Mesothelial cell of epicardium (in vitro differentiated cells): ENCODE measurements around the gene SYT9. TPM values are rescaled to one million over a fixed set of nuclear protein-coding genes. Genes with fewer than 3 reads are reported as not detected.

Source experiments
- DNase-seq, 2 experiments: peaks; one replicate each; pipeline ENCODE4 v3.0.0; 2021; ENCODE audit warnings: low spot score in 2 of 2; ENCODE audit not compliant: unreplicated experiment in 2 of 2
- H3K27ac Mint-ChIP-seq: 2 replicates; pipeline ENCODE4 v1.8.0; 2021; ENCODE audit warnings: mixed read lengths
- H3K27me3 Mint-ChIP-seq: 2 replicates; pipeline ENCODE4 v1.8.0; 2021; ENCODE audit warnings: low read depth, mixed read lengths
- H3K36me3 Mint-ChIP-seq: 2 replicates; pipeline ENCODE4 v1.8.0; 2021; ENCODE audit warnings: mixed read lengths
- H3K4me1 Mint-ChIP-seq: 2 replicates; pipeline ENCODE4 v1.8.0; 2021; ENCODE audit warnings: mixed read lengths
- H3K4me3 Mint-ChIP-seq: 2 replicates; pipeline ENCODE4 v1.8.0; 2021; ENCODE audit warnings: mild to moderate bottlenecking, moderate library complexity, mixed read lengths
- H3K9me3 Mint-ChIP-seq: 2 replicates; pipeline ENCODE4 v1.8.0; 2021; ENCODE audit warnings: mixed read lengths
- CTCF ChIP-seq: fragments of 200-600 bp; sonication (generic); IDR thresholded peaks from one replicate; pipeline ENCODE4 v1.5.0; 2021; ENCODE audit warnings: antibody characterized with exemption; ENCODE audit not compliant: unreplicated experiment
- total RNA-seq: library from RNA; stranded (reverse); gene quantifications from 3 replicates; pipeline ENCODE4 v1.2.1, GENCODE V29; 2021

The SYT9 gene
- total RNA-seq, 1 donor from 2014 or later, result 3.7 TPM

DNA sequence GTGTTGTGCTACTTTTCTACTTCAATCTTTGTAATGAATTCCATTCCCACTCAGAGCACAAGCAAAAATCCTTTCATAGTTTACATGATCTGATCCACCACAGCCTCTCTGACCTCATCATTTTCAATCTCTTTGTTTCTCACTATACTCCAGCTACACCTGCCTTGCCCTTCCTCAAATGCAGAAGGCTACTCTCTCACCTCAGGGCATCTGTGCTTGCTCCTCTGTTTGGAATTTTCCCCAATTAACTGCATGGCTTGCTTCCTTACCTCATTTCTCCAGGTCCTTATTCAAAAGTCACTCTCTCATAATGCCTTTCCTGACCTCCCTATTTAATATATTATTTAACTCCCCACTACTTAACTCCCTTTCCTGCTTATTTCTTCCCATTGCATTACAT is 133.0 kb downstream of the SYT9 start:
- Mint-ChIP-seq H3K27ac (no peak overlapping the region), H3K27me3 (peaks cover 1% of the 10 kb centered on the region), H3K9me3 (peaks cover 12% of the 10 kb centered on the region), H3K36me3 (no peaks in the 10 kb centered on the region), H3K4me1 (no peaks in the 10 kb centered on the region), H3K4me3 (no peak overlapping the region)
- DNase-seq, result no peak
- TF ChIP-seq CTCF, result no peak

DNA sequence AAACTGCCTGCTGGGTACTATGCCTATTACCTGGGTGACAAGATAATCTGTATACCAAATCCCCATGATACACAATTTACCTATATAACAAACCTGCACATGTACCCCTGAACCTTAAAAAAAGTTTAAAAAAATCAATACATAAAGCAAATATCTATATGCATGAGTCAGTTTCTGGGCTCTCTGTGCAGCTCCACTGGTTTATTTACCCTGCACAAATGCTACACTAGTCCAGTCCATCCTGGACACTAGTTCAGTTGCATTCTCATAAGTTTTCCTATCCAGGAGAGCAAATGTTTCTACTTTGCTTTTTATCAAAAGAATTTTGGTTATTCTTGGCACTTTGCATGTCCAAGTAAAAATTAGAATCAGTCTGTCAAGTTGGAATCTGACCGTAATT is 133.8 kb downstream of the SYT9 start:
- Mint-ChIP-seq H3K36me3 (no peaks in the 10 kb centered on the region), H3K27ac (no peak overlapping the region), H3K9me3 (peaks cover 9% of the 10 kb centered on the region), H3K4me3 (no peak overlapping the region), H3K27me3 (peaks cover 1% of the 10 kb centered on the region), H3K4me1 (no peaks in the 10 kb centered on the region)
- no peak for TF ChIP-seq CTCF
- DNase-seq, result no peak

- Mint-ChIP-seq H3K36me3 (peaks cover 8% of the 10 kb centered on the region), H3K27ac (no peak overlapping the region), H3K4me3 (no peak overlapping the region), H3K27me3 (no peaks in the 10 kb centered on the region), H3K4me1 (peaks cover 5% of the 10 kb centered on the region), H3K9me3 (peaks cover 20% of the 10 kb centered on the region)
- TF ChIP-seq CTCF, result no peak
- DNase-seq, result no peak
These were observed 162.5 kb downstream of the SYT9 start for GRCh38 chr11:7413961-7414915.

DNA sequence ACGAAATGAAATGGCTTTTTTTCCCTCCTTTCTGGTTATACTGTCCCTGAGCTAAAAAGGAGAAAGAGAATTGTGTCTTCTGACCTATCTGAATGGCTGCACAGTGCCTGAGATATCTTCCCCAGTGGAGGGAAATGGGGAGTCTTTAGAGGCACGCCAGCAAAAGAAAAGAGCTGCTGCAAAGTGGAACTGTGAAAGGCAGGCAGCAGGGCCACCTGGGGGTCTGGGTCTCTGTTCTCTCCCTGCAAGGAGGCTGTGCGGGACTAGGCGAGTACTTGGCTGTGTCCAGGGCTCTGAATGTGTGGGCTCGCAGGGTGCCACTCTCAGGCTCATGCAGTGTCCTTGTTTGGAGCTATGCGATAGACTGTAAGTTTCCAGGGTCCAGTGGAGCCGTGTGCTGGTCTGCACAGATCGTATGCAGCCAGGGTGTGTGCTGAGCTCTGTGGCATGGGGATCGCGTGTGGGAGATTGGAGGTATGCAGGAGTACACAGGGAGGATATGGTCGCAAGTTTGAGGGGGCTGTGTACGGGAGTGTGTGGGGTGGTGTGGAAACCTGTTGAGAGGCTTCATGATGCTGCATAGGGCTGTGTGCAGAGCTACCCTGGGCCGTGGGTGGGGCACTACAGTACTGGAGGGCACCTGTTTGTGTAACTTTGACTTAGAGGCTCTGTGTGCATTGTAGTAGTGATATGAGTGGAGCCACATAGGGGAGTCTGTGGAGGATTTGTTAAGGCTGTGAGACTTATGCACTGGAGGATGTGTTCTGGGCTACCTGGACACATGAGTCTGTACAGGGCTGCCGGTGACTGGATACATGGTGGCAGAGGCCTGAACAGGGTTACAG is 163.5 kb downstream of the SYT9 start:
- DNase-seq, result no peak
- Mint-ChIP-seq H3K27me3 (no peaks in the 10 kb centered on the region), H3K27ac (no peak overlapping the region), H3K4me3 (no peak overlapping the region), H3K9me3 (peaks cover 13% of the 10 kb centered on the region), H3K36me3 (peaks cover 8% of the 10 kb centered on the region), H3K4me1 (peaks cover 5% of the 10 kb centered on the region)
- TF ChIP-seq CTCF, result no peak

GRCh38 chr11:7416080-7416479 is 164.4 kb downstream of the SYT9 start:
- no peak for DNase-seq
- peaks cover 5% of the 10 kb centered on the region for H3K4me1 Mint-ChIP-seq
- no peak overlapping the region for H3K27ac Mint-ChIP-seq
- H3K4me3 Mint-ChIP-seq, result no peak overlapping the region
- H3K36me3 Mint-ChIP-seq, result peaks cover 11% of the 10 kb centered on the region
- H3K9me3 Mint-ChIP-seq, result peaks cover 11% of the 10 kb centered on the region
- H3K27me3 Mint-ChIP-seq, result no peaks in the 10 kb centered on the region
- TF ChIP-seq CTCF, result no peak
